ENCODE results near the gene GALK1.

Gene GALK1

GRCh38 chr17:75739174-75739573, 25.8 kb downstream of the GALK1 start:
- no peak overlapping the region for H2AFZ ChIP-seq (ENCODE audit: low read depth, low read length, severe bottlenecking)
- no peaks in the 10 kb centered on the region for H3K9me3 ChIP-seq (ENCODE audit: insufficient read depth, low read length)
- H3K4me3 ChIP-seq (ENCODE audit: insufficient read depth, low read length, poor library complexity, severe bottlenecking), result no peak overlapping the region
- H4K20me1 ChIP-seq (ENCODE audit: low read depth, low read length), result no peaks in the 10 kb centered on the region
- no peaks in the 10 kb centered on the region for H3K36me3 ChIP-seq (ENCODE audit: low read length)
- H3K27me3 ChIP-seq (ENCODE audit: low read length), result no peaks in the 10 kb centered on the region
- no peaks in the 10 kb centered on the region for H3K79me2 ChIP-seq (ENCODE audit: insufficient read depth, low read length)
- no peak overlapping the region for H3K9ac ChIP-seq (ENCODE audit: low read length)
- no peaks in the 10 kb centered on the region for H3K9me2 ChIP-seq (replicated peaks; ENCODE audit: insufficient read depth, low read length)
- no peak overlapping the region for H3K27ac ChIP-seq (ENCODE audit: low read depth, low read length)
- no peaks in the 10 kb centered on the region for H3F3A ChIP-seq (ENCODE audit: insufficient read depth)
- TF ChIP-seq EZH2phosphoT487 (conservative IDR thresholded peaks at IDR 0.05; ENCODE audit: low read length) (no peak), CTCF (IDR thresholded peaks at IDR 0.05; ENCODE audit: insufficient read depth, low read length, poor library complexity, severe bottlenecking) (no peak)
- no peak overlapping the region for H3K4me2 ChIP-seq (ENCODE audit: low read depth, low read length, poor library complexity, severe bottlenecking)

DNA sequence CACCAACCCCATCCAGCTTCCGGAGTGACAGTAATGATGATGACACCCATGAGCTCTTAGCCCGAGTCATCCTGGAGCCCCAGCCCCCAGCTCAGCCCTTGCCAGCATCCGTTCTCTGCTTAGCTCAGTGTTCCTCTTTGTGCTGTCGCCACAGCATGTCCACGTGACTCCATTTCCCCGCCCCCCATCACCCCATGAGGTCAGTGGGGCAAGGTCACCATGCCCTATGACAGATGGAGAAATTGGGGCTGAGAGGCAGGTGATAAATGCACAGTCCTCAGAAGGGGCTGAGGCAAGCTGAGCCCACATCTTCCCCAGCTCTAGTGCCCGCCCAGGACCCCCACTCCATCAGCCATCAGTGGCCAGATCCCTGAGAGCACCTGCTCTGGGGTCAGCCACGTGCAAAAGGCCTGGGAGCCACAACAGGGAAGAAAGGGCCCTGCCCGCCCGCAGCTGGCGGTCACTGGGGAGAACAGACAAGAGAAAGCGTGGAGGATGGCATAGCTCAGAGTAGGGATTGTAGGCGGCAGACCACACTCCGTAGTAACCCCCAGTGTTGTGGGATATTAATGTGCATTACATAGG, 26.7 kb downstream of the GALK1 start:
- Histone ChIP-seq H3K9ac (ENCODE audit: low read length) (no peak overlapping the region), H2AFZ (ENCODE audit: low read depth, low read length, severe bottlenecking) (no peak overlapping the region), H4K20me1 (ENCODE audit: low read depth, low read length) (no peaks in the 10 kb centered on the region), H3F3A (ENCODE audit: insufficient read depth) (no peaks in the 10 kb centered on the region), H3K79me2 (ENCODE audit: insufficient read depth, low read length) (no peaks in the 10 kb centered on the region), H3K36me3 (ENCODE audit: low read length) (no peaks in the 10 kb centered on the region), H3K4me2 (ENCODE audit: low read depth, low read length, poor library complexity, severe bottlenecking) (no peak overlapping the region), H3K9me3 (ENCODE audit: insufficient read depth, low read length) (no peaks in the 10 kb centered on the region), H3K27ac (ENCODE audit: low read depth, low read length) (no peak overlapping the region), H3K4me3 (ENCODE audit: insufficient read depth, low read length, poor library complexity, severe bottlenecking) (no peak overlapping the region), H3K9me2 (replicated peaks; ENCODE audit: insufficient read depth, low read length) (no peaks in the 10 kb centered on the region), H3K27me3 (ENCODE audit: low read length) (no peaks in the 10 kb centered on the region)
- TF ChIP-seq EZH2phosphoT487 (conservative IDR thresholded peaks at IDR 0.05; ENCODE audit: low read length) (no peak), CTCF (IDR thresholded peaks at IDR 0.05; ENCODE audit: insufficient read depth, low read length, poor library complexity, severe bottlenecking) (no peak)

DNA sequence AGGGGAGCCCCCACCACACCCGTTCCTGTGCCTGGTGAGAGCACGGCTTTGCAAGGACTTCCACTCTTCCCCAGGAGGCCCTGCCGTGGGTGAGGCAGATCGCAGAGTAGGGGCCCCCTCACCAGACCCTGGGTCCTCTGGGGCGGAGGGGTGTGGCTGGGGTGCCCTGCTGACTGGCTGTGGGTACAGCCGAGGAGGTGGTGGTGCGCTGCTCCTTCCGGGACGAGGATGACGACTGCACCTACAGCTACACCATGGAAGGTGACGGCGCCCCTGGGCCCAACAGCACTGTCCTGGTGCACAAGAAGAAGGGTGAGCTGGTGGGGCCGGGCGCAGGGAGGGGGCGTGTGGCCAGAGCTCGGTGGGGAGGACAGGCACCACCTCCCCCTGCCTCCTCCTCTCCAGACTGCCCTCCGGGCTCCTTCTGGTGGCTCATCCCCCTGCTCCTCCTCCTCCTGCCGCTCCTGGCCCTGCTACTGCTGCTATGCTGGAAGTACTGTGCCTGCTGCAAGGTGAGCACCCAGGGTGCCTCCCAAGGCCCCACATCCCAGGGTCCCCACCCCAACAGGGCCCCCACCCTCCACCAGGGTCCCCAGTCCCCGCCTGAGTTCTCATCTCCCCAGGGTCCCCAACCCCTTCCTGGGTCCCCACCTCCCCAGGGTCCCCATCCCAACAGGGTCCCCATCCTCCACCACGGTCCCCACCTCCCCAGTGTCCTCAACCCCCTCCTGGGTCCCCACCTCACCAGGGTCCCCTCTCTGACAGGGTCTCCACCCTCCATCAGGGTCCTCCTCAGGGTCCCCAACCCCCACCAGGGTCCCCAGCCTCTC, 27.6 kb downstream of the GALK1 start:
- Histone ChIP-seq H3K27me3 (ENCODE audit: low read length) (no peaks in the 10 kb centered on the region), H3K4me2 (ENCODE audit: low read depth, low read length, poor library complexity, severe bottlenecking) (no peak overlapping the region), H3K79me2 (ENCODE audit: insufficient read depth, low read length) (no peaks in the 10 kb centered on the region), H3K9ac (ENCODE audit: low read length) (no peak overlapping the region), H3K4me3 (ENCODE audit: insufficient read depth, low read length, poor library complexity, severe bottlenecking) (no peak overlapping the region), H3K27ac (ENCODE audit: low read depth, low read length) (no peak overlapping the region), H3K36me3 (ENCODE audit: low read length) (no peaks in the 10 kb centered on the region), H4K20me1 (ENCODE audit: low read depth, low read length) (no peaks in the 10 kb centered on the region), H3F3A (ENCODE audit: insufficient read depth) (no peaks in the 10 kb centered on the region), H3K9me2 (replicated peaks; ENCODE audit: insufficient read depth, low read length) (no peaks in the 10 kb centered on the region), H3K9me3 (ENCODE audit: insufficient read depth, low read length) (no peaks in the 10 kb centered on the region), H2AFZ (ENCODE audit: low read depth, low read length, severe bottlenecking) (no peak overlapping the region)
- TF ChIP-seq EZH2phosphoT487 (conservative IDR thresholded peaks at IDR 0.05; ENCODE audit: low read length), result no peak
- no peak for TF ChIP-seq CTCF (IDR thresholded peaks at IDR 0.05; ENCODE audit: insufficient read depth, low read length, poor library complexity, severe bottlenecking)

All from SU-DHL-6 (cell line).